Right lobe of liver (tissue), 5 donors: ENCODE measurements around the gene CCDC43. TPM values are rescaled to one million over a fixed set of nuclear protein-coding genes. Genes with fewer than 3 reads are reported as not detected.

Experiments
- small RNA-seq, 2 experiments: library from RNA; depleted of rRNA; stranded (forward); fragments of <200 nt; gene quantifications; one replicate each; pipeline ENCODE3, GENCODE V24; 2016
- total RNA-seq, 6 experiments: library from RNA; depleted of rRNA in 2 of 6; stranded (reverse); fragments of >200 nt in 2 of 6; fragmentation: NEBNext Ultra II Directional in 3 of 6; extraction: Animal tissue kit (Norgen Biotek cat#: 25700) in 3 of 6; gene quantifications; one replicate each; pipeline versions ENCODE4 v1.1.0 to v1.2.4, GENCODE V29; 2016 to 2023
- donor health status: DM: no; HTN: no; CAD: no.
- donor health status: DM: no; HTN: no; CAD: no.
- donor health status: DM: no; HTN: yes; CAD: no.
- donor health status: DM: no; HTN: yes; CAD: no.

Gene CCDC43
- total RNA-seq, 6 experiments from 2014 or later = 4.5 to 8.4 (median 5.6) TPM

Small RNAs within 50 kb of the gene (small RNA-seq; reads per million reads assigned to genes)
- gene RN7SL819P (0 reads per million in 2 experiments), gene SMCO4P1 (0 reads per million in 2 experiments)

Other genes starting within 250 kb of the CCDC43 start
- 10 to 100 TPM in 4 of 6 experiments, 1 to 10 TPM in 2; 8.1 to 14.4 (median 13.1) TPM for gene GPATCH8, start 186.4 kb downstream of the CCDC43 start, total RNA-seq
- gene FZD2, start 132.3 kb downstream of the CCDC43 start, total RNA-seq = under 1 TPM; 0.11 to 0.64 (median 0.28) TPM
- not detected for gene MEIOC, start 33.3 kb downstream of the CCDC43 start, total RNA-seq
- 1 to 10 TPM in 5 of 6 experiments, under 1 TPM in 1; 0.81 to 2.3 (median 1.7) TPM for gene DBF4B, start 18.9 kb upstream of the CCDC43 start, total RNA-seq
- under 1 TPM in 4 of 6 experiments, not detected in 2; 0.04 to 0.12 (median 0.08) TPM for gene ADAM11, start 69.2 kb upstream of the CCDC43 start, total RNA-seq
- gene GJC1, start 140.5 kb upstream of the CCDC43 start, total RNA-seq = under 1 TPM; 0.18 to 0.84 (median 0.33) TPM
- gene HIGD1B, start 158.1 kb upstream of the CCDC43 start, total RNA-seq = not detected
- 10 to 100 TPM; 29.9 to 42.4 (median 35.1) TPM for gene EFTUD2, start 209.7 kb upstream of the CCDC43 start, total RNA-seq
- under 1 TPM; 0.18 to 0.50 (median 0.27) TPM for gene GFAP, start 225.7 kb upstream of the CCDC43 start, total RNA-seq